ENCODE results near the gene ANXA5.

ANXA5 gene

DNA sequence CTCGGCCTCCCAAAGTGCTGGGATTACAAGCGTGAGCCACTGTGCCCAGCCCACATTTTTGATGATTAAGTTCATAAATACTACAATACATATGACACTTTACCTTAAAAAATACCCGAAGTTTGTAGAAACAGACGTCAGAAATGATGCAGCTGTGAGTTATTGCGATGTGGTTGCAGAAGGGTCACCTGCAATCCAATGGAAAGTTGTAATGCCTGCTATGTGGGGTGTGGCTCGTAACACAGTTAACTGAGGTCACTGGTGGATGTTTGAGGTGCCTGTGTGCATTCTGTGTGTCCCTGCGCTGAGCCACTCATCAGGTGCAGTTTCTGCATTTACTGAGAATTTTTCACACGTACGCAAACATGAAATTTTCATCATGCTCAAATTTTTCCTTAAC lies 64.1 kb downstream of the ANXA5 start:
- no peak for DNase-seq
